Measurements from ENCODE around the gene ANKRD45. TPM values are rescaled to one million over a fixed set of nuclear protein-coding genes. Genes with fewer than 3 reads are reported as not detected.

Gene ANKRD45
- total and polyA plus RNA-seq, 2 of the 13 experiments (the other 11 are each of a cell fraction or from before 2014, with no cell fraction given) = not detected

GRCh38 chr1:173714759-173715537, 45.3 kb upstream of the ANKRD45 start, which contains the start of gene KLHL20 (continued):
- TF ChIP-seq NFAT5 (CRISPR knock-in tag; IDR thresholded peaks at IDR 0.05) (no peak), GLI4 (CRISPR knock-in tag; IDR thresholded peaks at IDR 0.05; ENCODE audit: borderline replicate concordance) (no peak), ZSCAN22 (CRISPR knock-in tag; IDR thresholded peaks at IDR 0.05) (no peak), ETV6 (CRISPR knock-in tag; conservative IDR thresholded peaks at IDR 0.05) (0 out of 2 replicates have a peak, but pooled peaks have one; percentile 58), PHF21A (CRISPR knock-in tag; IDR thresholded peaks at IDR 0.05) (peak; percentile 84), CREBL2 (CRISPR knock-in tag; IDR thresholded peaks at IDR 0.05; ENCODE audit: borderline replicate concordance) (no peak), ZNF567 (CRISPR knock-in tag; IDR thresholded peaks at IDR 0.05; ENCODE audit: borderline replicate concordance) (no peak), GMEB1 (CRISPR knock-in tag; IDR thresholded peaks at IDR 0.05; ENCODE audit: borderline replicate concordance) (peak; percentile 75), HES4 (CRISPR knock-in tag; IDR thresholded peaks at IDR 0.05; ENCODE audit: borderline replicate concordance) (no peak), ZNF362 (CRISPR knock-in tag; IDR thresholded peaks at IDR 0.05; ENCODE audit: borderline replicate concordance) (no peak), CBX5 (CRISPR knock-in tag; IDR thresholded peaks at IDR 0.05; ENCODE audit: borderline replicate concordance) (peak; percentile 94), ZNF672 (CRISPR knock-in tag; IDR thresholded peaks at IDR 0.05) (no peak), ZNF577 (CRISPR knock-in tag; IDR thresholded peaks at IDR 0.05; ENCODE audit: borderline replicate concordance, low read depth) (no peak), KLF6 (CRISPR knock-in tag; IDR thresholded peaks at IDR 0.05) (peak; percentile 67), TBP (CRISPR knock-in tag; IDR thresholded peaks at IDR 0.05) (no peak), ZNF496 (CRISPR knock-in tag; IDR thresholded peaks at IDR 0.05; ENCODE audit: insufficient replicate concordance) (no peak), HIVEP1 (CRISPR knock-in tag; IDR thresholded peaks at IDR 0.05) (no peak), PHF5A (CRISPR knock-in tag; IDR thresholded peaks at IDR 0.05; ENCODE audit: low read depth, unreplicated experiment) (no peak), ZNF660 (CRISPR knock-in tag; IDR thresholded peaks at IDR 0.05; ENCODE audit: borderline replicate concordance, low read depth) (no peak), SP4 (CRISPR knock-in tag; IDR thresholded peaks at IDR 0.05) (peak; percentile 74), ELF4 (CRISPR knock-in tag; IDR thresholded peaks at IDR 0.05; ENCODE audit: borderline replicate concordance) (peak; percentile 51; the same call in 1 of the 2 replicates), HCFC1 (IDR thresholded peaks at IDR 0.05; ENCODE audit: low read depth, low read length) (peak; percentile 79)
